Measurements from ENCODE around the gene MAGEB5.

MAGEB5 gene

GRCh38 chrX:26208012-26208411, 8.0 kb upstream of the MAGEB5 start:
- Histone ChIP-seq H3K4me3 (ENCODE audit: low read length) (no peak overlapping the region), H3K4me2 (ENCODE audit: low read length) (no peak overlapping the region), H3K27ac (ENCODE audit: low read depth, low read length) (no peak overlapping the region), H3K79me2 (ENCODE audit: control insufficient read depth, low read length) (no peaks in the 10 kb centered on the region), H3K9me2 (replicated peaks; ENCODE audit: control insufficient read depth, low read length) (no peaks in the 10 kb centered on the region), H4K20me1 (ENCODE audit: control insufficient read depth, insufficient read depth, low read depth, low read length) (no peaks in the 10 kb centered on the region), H3F3A (ENCODE audit: control insufficient read depth, insufficient read depth) (no peaks in the 10 kb centered on the region), H3K4me1 (ENCODE audit: control insufficient read depth, low read length) (no peaks in the 10 kb centered on the region), H3K9me3 (ENCODE audit: control insufficient read depth, insufficient read depth, low read length) (no peaks in the 10 kb centered on the region), H3K36me3 (ENCODE audit: control insufficient read depth, low read length) (no peaks in the 10 kb centered on the region), H3K27me3 (ENCODE audit: control insufficient read depth, low read length) (no peaks in the 10 kb centered on the region)
- no peak for TF ChIP-seq CTCF (IDR thresholded peaks at IDR 0.05; ENCODE audit: low read depth, low read length, poor library complexity, severe bottlenecking)
- no peak for TF ChIP-seq EZH2phosphoT487 (IDR thresholded peaks at IDR 0.05; ENCODE audit: borderline replicate concordance, low read length)

- Histone ChIP-seq H3K9me2 (replicated peaks; ENCODE audit: control insufficient read depth, low read length) (no peaks in the 10 kb centered on the region), H3K4me2 (ENCODE audit: low read length) (no peak overlapping the region), H3K4me1 (ENCODE audit: control insufficient read depth, low read length) (no peaks in the 10 kb centered on the region), H3K9me3 (ENCODE audit: control insufficient read depth, insufficient read depth, low read length) (no peaks in the 10 kb centered on the region), H4K20me1 (ENCODE audit: control insufficient read depth, insufficient read depth, low read depth, low read length) (no peaks in the 10 kb centered on the region), H3K27ac (ENCODE audit: low read depth, low read length) (no peak overlapping the region), H3F3A (ENCODE audit: control insufficient read depth, insufficient read depth) (no peaks in the 10 kb centered on the region), H3K27me3 (ENCODE audit: control insufficient read depth, low read length) (no peaks in the 10 kb centered on the region), H3K36me3 (ENCODE audit: control insufficient read depth, low read length) (no peaks in the 10 kb centered on the region), H3K79me2 (ENCODE audit: control insufficient read depth, low read length) (no peaks in the 10 kb centered on the region), H3K4me3 (ENCODE audit: low read length) (no peak overlapping the region)
- no peak for TF ChIP-seq CTCF (IDR thresholded peaks at IDR 0.05; ENCODE audit: low read depth, low read length, poor library complexity, severe bottlenecking)
- TF ChIP-seq EZH2phosphoT487 (IDR thresholded peaks at IDR 0.05; ENCODE audit: borderline replicate concordance, low read length) = no peak
Measured at GRCh38 chrX:26219351-26219750, 3.4 kb downstream of the MAGEB5 start.

GRCh38 chrX:26234177-26234576, 18.2 kb downstream of the MAGEB5 start:
- Histone ChIP-seq H3K4me1 (ENCODE audit: control insufficient read depth, low read length) (no peaks in the 10 kb centered on the region), H3K27ac (ENCODE audit: low read depth, low read length) (no peak overlapping the region), H3K36me3 (ENCODE audit: control insufficient read depth, low read length) (no peaks in the 10 kb centered on the region), H3K9me2 (replicated peaks; ENCODE audit: control insufficient read depth, low read length) (no peaks in the 10 kb centered on the region), H3K79me2 (ENCODE audit: control insufficient read depth, low read length) (no peaks in the 10 kb centered on the region), H3K4me2 (ENCODE audit: low read length) (no peak overlapping the region), H4K20me1 (ENCODE audit: control insufficient read depth, insufficient read depth, low read depth, low read length) (no peaks in the 10 kb centered on the region), H3K4me3 (ENCODE audit: low read length) (no peak overlapping the region), H3K9me3 (ENCODE audit: control insufficient read depth, insufficient read depth, low read length) (no peaks in the 10 kb centered on the region), H3K27me3 (ENCODE audit: control insufficient read depth, low read length) (no peaks in the 10 kb centered on the region), H3F3A (ENCODE audit: control insufficient read depth, insufficient read depth) (no peaks in the 10 kb centered on the region)
- TF ChIP-seq CTCF (IDR thresholded peaks at IDR 0.05; ENCODE audit: low read depth, low read length, poor library complexity, severe bottlenecking) (no peak), EZH2phosphoT487 (IDR thresholded peaks at IDR 0.05; ENCODE audit: borderline replicate concordance, low read length) (no peak)

- TF ChIP-seq EZH2phosphoT487 (IDR thresholded peaks at IDR 0.05; ENCODE audit: borderline replicate concordance, low read length) (no peak), CTCF (IDR thresholded peaks at IDR 0.05; ENCODE audit: low read depth, low read length, poor library complexity, severe bottlenecking) (no peak)
- Histone ChIP-seq H3K27ac (ENCODE audit: low read depth, low read length) (no peak overlapping the region), H3K9me2 (replicated peaks; ENCODE audit: control insufficient read depth, low read length) (no peaks in the 10 kb centered on the region), H3K27me3 (ENCODE audit: control insufficient read depth, low read length) (no peaks in the 10 kb centered on the region), H3K4me2 (ENCODE audit: low read length) (no peak overlapping the region), H3K36me3 (ENCODE audit: control insufficient read depth, low read length) (no peaks in the 10 kb centered on the region), H3K79me2 (ENCODE audit: control insufficient read depth, low read length) (no peaks in the 10 kb centered on the region), H3K4me1 (ENCODE audit: control insufficient read depth, low read length) (no peaks in the 10 kb centered on the region), H3K4me3 (ENCODE audit: low read length) (no peak overlapping the region), H3F3A (ENCODE audit: control insufficient read depth, insufficient read depth) (no peaks in the 10 kb centered on the region), H3K9me3 (ENCODE audit: control insufficient read depth, insufficient read depth, low read length) (no peaks in the 10 kb centered on the region), H4K20me1 (ENCODE audit: control insufficient read depth, insufficient read depth, low read depth, low read length) (no peaks in the 10 kb centered on the region)
Measured at GRCh38 chrX:26253526-26253925, 37.6 kb downstream of the MAGEB5 start.

Measured in DOHH2 (cell line).